ENCODE data around the gene TRAF2. TPM values are rescaled to one million over a fixed set of nuclear protein-coding genes. Genes with fewer than 3 reads are reported as not detected.
"Not testable (repeated sequence)": the region's sequence is repeated elsewhere in the genome, so short reads cannot be mapped to it uniquely, and the experiment has no call there.

TRAF2 gene
- total and polyA plus RNA-seq, 4 donors = 4.7 to 14.9 (median 6.8) TPM

DNA sequence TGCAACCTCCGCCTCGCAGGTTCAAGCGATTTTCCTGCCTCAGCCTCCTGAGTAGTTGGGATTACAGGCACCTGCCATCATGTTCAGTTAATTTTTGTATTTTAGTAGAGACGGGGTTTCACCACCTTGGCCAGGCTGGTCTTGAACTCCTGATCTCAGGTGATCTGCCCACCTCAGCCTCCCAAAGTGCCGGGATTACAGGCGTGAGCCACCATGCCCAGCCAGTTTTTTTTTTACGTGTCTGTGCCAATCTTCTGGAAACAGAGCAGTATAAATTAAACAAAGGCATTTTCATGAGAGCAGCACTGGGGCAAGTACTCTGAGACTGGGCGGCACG lies 3.4 kb upstream of the TRAF2 start:
- H3K36me3 ChIP-seq (ENCODE audit: control insufficient read depth in 4 of 4, insufficient read depth in 3 of 4, low read depth in 1 of 4, low read length in 3 of 4); H3K9me3 ChIP-seq (ENCODE audit: control insufficient read depth in 4 of 4, low read length in 3 of 4); H3K4me3 ChIP-seq (ENCODE audit: low read depth in 1 of 3, low read length in 3 of 3); H3K27me3 ChIP-seq (ENCODE audit: control insufficient read depth in 4 of 4, insufficient read depth in 4 of 4, low read length in 3 of 4); DNase-seq (ENCODE audit: low spot score): not testable (repeated sequence)
- Histone ChIP-seq H3K9ac (ENCODE audit: low read depth in 1 of 2, low read length in 2 of 2) (peak overlapping the region in 1 of 2 donors; percentile 14), H3K4me1 (ENCODE audit: control insufficient read depth in 4 of 4, insufficient read depth in 4 of 4, low read length in 3 of 4) (peaks cover 13 to 36% (median 20%) of the 10 kb centered on the region in 4 donors), H3K27ac (ENCODE audit: low read depth in 1 of 2, low read length in 2 of 2) (peak overlapping the region; percentile 48 to 71)
- TF ChIP-seq RXRA (IDR thresholded peaks at IDR 0.05) (peak in 1 of 2 donors; percentile 3), RAD21 (IDR thresholded peaks at IDR 0.05) (peak in 1 of 2 donors; percentile 1)
- WGBS = 42% methylated on average over 9 of the region's 9 CpGs

DNA sequence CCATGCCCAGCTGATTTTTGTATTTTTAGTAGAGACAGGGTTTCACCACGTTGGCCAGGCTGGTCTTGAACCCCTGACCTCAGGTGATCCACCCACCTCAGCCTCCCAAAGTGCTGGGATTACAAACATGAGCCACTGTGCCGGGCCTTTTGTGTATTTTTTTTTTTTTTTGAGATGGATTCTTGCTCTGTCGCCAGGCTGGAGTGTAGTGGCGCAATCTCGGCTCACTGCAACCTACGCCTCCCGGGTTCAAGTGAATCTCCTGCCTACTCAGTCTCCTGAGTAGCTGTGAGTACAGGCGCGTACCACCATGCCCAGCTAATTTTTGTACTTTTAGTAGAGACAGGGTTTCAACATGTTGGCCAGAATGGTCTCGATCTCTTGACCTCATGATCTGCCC lies 2.6 kb upstream of the TRAF2 start:
- not testable (repeated sequence) for DNase-seq (ENCODE audit: low spot score); H3K9me3 ChIP-seq (ENCODE audit: control insufficient read depth in 4 of 4, low read length in 3 of 4); H3K27me3 ChIP-seq (ENCODE audit: control insufficient read depth in 4 of 4, insufficient read depth in 4 of 4, low read length in 3 of 4); H3K27ac ChIP-seq (ENCODE audit: low read depth in 1 of 2, low read length in 2 of 2); H3K4me3 ChIP-seq (ENCODE audit: low read depth in 1 of 3, low read length in 3 of 3); H3K9ac ChIP-seq (ENCODE audit: low read depth in 1 of 2, low read length in 2 of 2); H3K36me3 ChIP-seq (ENCODE audit: control insufficient read depth in 4 of 4, insufficient read depth in 3 of 4, low read depth in 1 of 4, low read length in 3 of 4)
- TF ChIP-seq RXRA (IDR thresholded peaks at IDR 0.05) = peak in 1 of 2 donors; percentile 8
- 60% methylated on average over 10 of the region's 10 CpGs for WGBS
- peaks cover 16 to 36% (median 25%) of the 10 kb centered on the region in 4 donors for H3K4me1 ChIP-seq (ENCODE audit: control insufficient read depth in 4 of 4, insufficient read depth in 4 of 4, low read length in 3 of 4)

DNA sequence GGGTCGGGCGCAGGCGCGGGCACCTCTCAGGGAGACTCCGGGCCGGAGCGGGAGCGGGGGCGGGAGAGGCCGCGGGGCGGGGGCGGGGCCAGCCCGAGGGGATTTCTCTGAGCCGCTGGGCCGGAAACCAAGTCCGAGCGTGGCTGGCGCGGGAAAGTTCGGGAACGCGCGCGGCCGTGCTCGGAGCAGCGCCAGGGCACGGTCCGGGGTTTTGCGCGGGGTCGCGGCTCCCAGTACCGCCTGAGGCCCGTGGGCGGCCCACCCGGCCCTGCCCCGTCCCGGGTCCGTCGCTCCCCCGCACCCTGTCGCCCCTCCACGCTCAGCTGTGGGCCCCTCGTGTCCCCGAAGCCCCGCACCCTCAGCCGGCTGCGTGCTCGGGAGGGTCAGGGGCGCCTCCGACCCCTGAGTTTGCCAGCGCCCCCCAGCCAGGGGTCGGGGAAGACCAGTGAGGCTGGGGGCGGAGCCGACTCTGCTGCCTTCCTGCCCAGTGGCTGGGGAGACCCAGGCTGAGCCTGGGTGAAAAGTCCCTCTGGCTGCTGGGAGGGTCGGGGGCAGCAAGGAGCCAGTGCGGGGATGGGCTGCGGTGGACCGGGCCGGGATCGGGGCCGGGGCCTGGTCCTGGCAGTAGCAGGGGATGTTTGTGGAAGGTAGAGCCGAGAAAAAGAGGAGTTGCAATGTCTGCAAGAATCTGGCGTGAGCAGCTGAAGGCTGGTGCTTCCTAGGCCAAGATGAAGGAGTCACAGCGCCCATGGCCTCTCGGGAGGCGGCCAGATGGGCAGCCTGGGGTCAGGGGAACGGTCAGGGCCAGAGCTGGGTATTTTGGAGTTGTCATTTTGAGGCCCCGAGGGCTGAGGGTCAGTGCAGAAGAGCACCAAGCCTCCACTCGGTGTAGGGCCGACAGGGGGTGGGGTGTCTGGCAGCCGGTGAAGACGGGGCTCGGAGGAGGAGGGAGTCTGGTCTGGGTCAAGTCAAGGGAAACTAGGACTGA lies 588 bp downstream of the TRAF2 start:
- no peaks in the 10 kb centered on the region for H3K27me3 ChIP-seq (ENCODE audit: control insufficient read depth in 4 of 4, insufficient read depth in 4 of 4, low read length in 3 of 4)
- peak overlapping the region; percentile 90 to 94 for H3K27ac ChIP-seq (ENCODE audit: low read depth in 1 of 2, low read length in 2 of 2)
- DNase-seq (ENCODE audit: low spot score) = peak; percentile 53
- H3K9me3 ChIP-seq (ENCODE audit: control insufficient read depth in 4 of 4, low read length in 3 of 4) = no peaks in the 10 kb centered on the region
- 2% methylated on average over 76 of the region's 76 CpGs for WGBS
- peak overlapping the region; percentile 63 to 92 for H3K9ac ChIP-seq (ENCODE audit: low read depth in 1 of 2, low read length in 2 of 2)
- peak in 1 of 2 donors; percentile 2 for TF ChIP-seq RAD21 (IDR thresholded peaks at IDR 0.05)
- TF ChIP-seq, protein P1, sequence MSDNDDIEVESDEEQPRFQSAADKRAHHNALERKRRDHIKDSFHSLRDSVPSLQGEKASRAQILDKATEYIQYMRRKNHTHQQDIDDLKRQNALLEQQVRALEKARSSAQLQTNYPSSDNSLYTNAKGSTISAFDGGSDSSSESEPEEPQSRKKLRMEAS (IDR thresholded peaks at IDR 0.05) = no peak
- peaks cover 0 to 1% (median 0%) of the 10 kb centered on the region in 4 donors for H3K36me3 ChIP-seq (ENCODE audit: control insufficient read depth in 4 of 4, insufficient read depth in 3 of 4, low read depth in 1 of 4, low read length in 3 of 4)
- H3K4me1 ChIP-seq (ENCODE audit: control insufficient read depth in 4 of 4, insufficient read depth in 4 of 4, low read length in 3 of 4) = peaks cover 15 to 31% (median 23%) of the 10 kb centered on the region in 4 donors
- H3K4me3 ChIP-seq (ENCODE audit: low read depth in 1 of 3, low read length in 3 of 3) = peak overlapping the region; percentile 63 to 91 (median 76)

DNA sequence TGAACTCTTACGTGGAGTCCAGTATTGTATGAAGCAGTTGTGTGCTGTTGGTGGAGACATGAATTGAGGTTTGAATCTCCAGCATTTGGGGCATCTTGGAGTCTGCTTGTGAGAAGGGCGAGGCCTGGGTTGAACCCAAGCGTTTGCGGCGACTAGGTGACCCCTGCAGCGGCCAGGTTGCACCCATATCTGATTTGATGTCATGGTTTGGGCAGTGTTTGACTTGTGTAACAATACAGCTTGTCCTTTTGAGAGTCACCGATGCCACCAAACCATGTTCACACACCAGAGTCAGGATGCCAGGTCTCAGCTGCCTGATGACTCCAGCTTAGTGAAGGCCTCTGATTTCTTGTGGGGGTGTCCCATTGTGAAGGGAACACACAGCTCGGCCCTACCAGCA lies 2.1 kb downstream of the TRAF2 start:
- Histone ChIP-seq H3K36me3 (ENCODE audit: control insufficient read depth in 4 of 4, insufficient read depth in 3 of 4, low read depth in 1 of 4, low read length in 3 of 4) (peaks cover 0 to 1% (median 0%) of the 10 kb centered on the region in 4 donors), H3K4me1 (ENCODE audit: control insufficient read depth in 4 of 4, insufficient read depth in 4 of 4, low read length in 3 of 4) (peaks cover 6 to 20% (median 13%) of the 10 kb centered on the region in 4 donors), H3K27me3 (ENCODE audit: control insufficient read depth in 4 of 4, insufficient read depth in 4 of 4, low read length in 3 of 4) (no peaks in the 10 kb centered on the region), H3K9me3 (ENCODE audit: control insufficient read depth in 4 of 4, low read length in 3 of 4) (no peaks in the 10 kb centered on the region), H3K27ac (ENCODE audit: low read depth in 1 of 2, low read length in 2 of 2) (peak overlapping the region in 1 of 2 donors; percentile 46), H3K9ac (ENCODE audit: low read depth in 1 of 2, low read length in 2 of 2) (no peak overlapping the region), H3K4me3 (ENCODE audit: low read depth in 1 of 3, low read length in 3 of 3) (no peak overlapping the region)
- 54% methylated on average over 8 of the region's 8 CpGs for WGBS
- no peak for DNase-seq (ENCODE audit: low spot score)
- TF ChIP-seq TAF1 (conservative IDR thresholded peaks at IDR 0.05) = no peak
- TF ChIP-seq HNF4A (conservative IDR thresholded peaks at IDR 0.05) = peak; percentile 20 to 40
- no peak for TF ChIP-seq NR2F2 (IDR thresholded peaks at IDR 0.05)
- TF ChIP-seq RXRA (IDR thresholded peaks at IDR 0.05) = peak; percentile 70 to 79
- no peak for TF ChIP-seq RAD21 (IDR thresholded peaks at IDR 0.05)
- TF ChIP-seq, protein P2, sequence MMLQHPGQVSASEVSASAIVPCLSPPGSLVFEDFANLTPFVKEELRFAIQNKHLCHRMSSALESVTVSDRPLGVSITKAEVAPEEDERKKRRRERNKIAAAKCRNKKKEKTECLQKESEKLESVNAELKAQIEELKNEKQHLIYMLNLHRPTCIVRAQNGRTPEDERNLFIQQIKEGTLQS (IDR thresholded peaks at IDR 0.05) = no peak
- TF ChIP-seq, protein P3, sequence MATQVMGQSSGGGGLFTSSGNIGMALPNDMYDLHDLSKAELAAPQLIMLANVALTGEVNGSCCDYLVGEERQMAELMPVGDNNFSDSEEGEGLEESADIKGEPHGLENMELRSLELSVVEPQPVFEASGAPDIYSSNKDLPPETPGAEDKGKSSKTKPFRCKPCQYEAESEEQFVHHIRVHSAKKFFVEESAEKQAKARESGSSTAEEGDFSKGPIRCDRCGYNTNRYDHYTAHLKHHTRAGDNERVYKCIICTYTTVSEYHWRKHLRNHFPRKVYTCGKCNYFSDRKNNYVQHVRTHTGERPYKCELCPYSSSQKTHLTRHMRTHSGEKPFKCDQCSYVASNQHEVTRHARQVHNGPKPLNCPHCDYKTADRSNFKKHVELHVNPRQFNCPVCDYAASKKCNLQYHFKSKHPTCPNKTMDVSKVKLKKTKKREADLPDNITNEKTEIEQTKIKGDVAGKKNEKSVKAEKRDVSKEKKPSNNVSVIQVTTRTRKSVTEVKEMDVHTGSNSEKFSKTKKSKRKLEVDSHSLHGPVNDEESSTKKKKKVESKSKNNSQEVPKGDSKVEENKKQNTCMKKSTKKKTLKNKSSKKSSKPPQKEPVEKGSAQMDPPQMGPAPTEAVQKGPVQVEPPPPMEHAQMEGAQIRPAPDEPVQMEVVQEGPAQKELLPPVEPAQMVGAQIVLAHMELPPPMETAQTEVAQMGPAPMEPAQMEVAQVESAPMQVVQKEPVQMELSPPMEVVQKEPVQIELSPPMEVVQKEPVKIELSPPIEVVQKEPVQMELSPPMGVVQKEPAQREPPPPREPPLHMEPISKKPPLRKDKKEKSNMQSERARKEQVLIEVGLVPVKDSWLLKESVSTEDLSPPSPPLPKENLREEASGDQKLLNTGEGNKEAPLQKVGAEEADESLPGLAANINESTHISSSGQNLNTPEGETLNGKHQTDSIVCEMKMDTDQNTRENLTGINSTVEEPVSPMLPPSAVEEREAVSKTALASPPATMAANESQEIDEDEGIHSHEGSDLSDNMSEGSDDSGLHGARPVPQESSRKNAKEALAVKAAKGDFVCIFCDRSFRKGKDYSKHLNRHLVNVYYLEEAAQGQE (IDR thresholded peaks at IDR 0.05) = no peak
- no peak for TF ChIP-seq FOXA2 (IDR thresholded peaks at IDR 0.05)
- peak; percentile 14 for TF ChIP-seq SP1 (IDR thresholded peaks at IDR 0.05)
- no peak for TF ChIP-seq FOXA1 (IDR thresholded peaks at IDR 0.05)
- TF ChIP-seq GABPA (IDR thresholded peaks at IDR 0.05 in 1 of 2, conservative IDR thresholded peaks at IDR 0.05 in 1 of 2) = no peak
- TF ChIP-seq, protein P1 (IDR thresholded peaks at IDR 0.05) = no peak
